MM.1S (cell line): ENCODE measurements around the gene PROX2.

Experiments
- DNase-seq: peaks from one replicate; pipeline ENCODE4 v3.0.0-alpha.2; 2015
- H2AFZ ChIP-seq: fragments of 300-600 bp; sonication (generic); 2 replicates; pipeline ENCODE4 v1.6.0; 2016; ENCODE audit warnings: antibody characterized with exemption, low read length
- H3F3A ChIP-seq: fragments of 300-600 bp; sonication (generic); 2 replicates; pipeline ENCODE4 v1.6.1; 2016; ENCODE audit warnings: mild to moderate bottlenecking, antibody characterized with exemption, low read length, moderate library complexity, mixed read lengths; ENCODE audit not compliant: insufficient read depth
- H3K27ac ChIP-seq: fragments of 300-600 bp; sonication (generic); 2 replicates; pipeline ENCODE4 v1.5.1; 2016; ENCODE audit warnings: mild to moderate bottlenecking, low read length
- H3K27me3 ChIP-seq: fragments of 300-600 bp; sonication (generic); replicated peaks from 2 replicates; pipeline ENCODE4 v1.6.0; 2016; ENCODE audit warnings: low read length; ENCODE audit not compliant: insufficient read depth
- H3K36me3 ChIP-seq: fragments of 300-600 bp; sonication (generic); replicated peaks from 2 replicates; pipeline ENCODE4 v1.6.1; 2016; ENCODE audit warnings: mild to moderate bottlenecking, low read length, mixed read lengths; ENCODE audit not compliant: insufficient read depth
- H3K4me1 ChIP-seq: fragments of 300-600 bp; sonication (generic); 2 replicates; pipeline ENCODE4 v1.6.1; 2016; ENCODE audit warnings: low read length, mixed read lengths
- H3K4me2 ChIP-seq: fragments of 300-600 bp; sonication (generic); 2 replicates; pipeline ENCODE4 v1.6.0; 2016; ENCODE audit warnings: low read depth, low read length
- H3K4me3 ChIP-seq: fragments of 300-600 bp; sonication (generic); 2 replicates; pipeline ENCODE4 v1.5.1; 2016; ENCODE audit warnings: low read length, mixed read lengths
- H3K79me2 ChIP-seq: fragments of 300-600 bp; sonication (generic); 2 replicates; pipeline ENCODE4 v1.6.1; 2016; ENCODE audit warnings: mixed run types, low read length, mixed read lengths
- H3K9ac ChIP-seq: fragments of 300-600 bp; sonication (generic); 2 replicates; pipeline ENCODE4 v1.6.1; 2016; ENCODE audit warnings: low read length, mixed read lengths
- H3K9me2 ChIP-seq: fragments of 300-600 bp; sonication (generic); replicated peaks from 2 replicates; pipeline ENCODE4 v1.6.1; 2016; ENCODE audit warnings: mild to moderate bottlenecking, low read length, mixed read lengths; ENCODE audit not compliant: insufficient read depth
- H3K9me3 ChIP-seq: fragments of 300-600 bp; sonication (generic); replicated peaks from 2 replicates; pipeline ENCODE4 v1.6.1; 2016; ENCODE audit warnings: mild to moderate bottlenecking, low read length, mixed read lengths; ENCODE audit not compliant: insufficient read depth
- H4K20me1 ChIP-seq: fragments of 300-600 bp; sonication (generic); 2 replicates; pipeline ENCODE4 v1.6.1; 2016; ENCODE audit warnings: mild to moderate bottlenecking, low read length, moderate library complexity, mixed read lengths; ENCODE audit not compliant: insufficient read depth
- CTCF ChIP-seq: fragments of 300-600 bp; sonication (generic); IDR thresholded peaks from 2 replicates; pipeline ENCODE4 v1.5.1; 2016; ENCODE audit warnings: antibody characterized with exemption, low read length, mixed read lengths
- EZH2 ChIP-seq: fragments of 300-600 bp; sonication (generic); optimal IDR thresholded peaks from 2 replicates; pipeline ENCODE3; 2017; ENCODE audit warnings: low read depth, mild to moderate bottlenecking, antibody characterized with exemption, low read length, mixed read lengths
- EZH2phosphoT487 ChIP-seq: fragments of 300-600 bp; sonication (generic); IDR thresholded peaks from 2 replicates; pipeline ENCODE4 v1.6.1; 2018; ENCODE audit warnings: antibody characterized with exemption, low read length

PROX2 gene

GRCh38 chr14:74875204-74875603, 741 bp downstream of the PROX2 start:
- H3K9me3 ChIP-seq = no peaks in the 10 kb centered on the region
- no peaks in the 10 kb centered on the region for H3K27me3 ChIP-seq
- H3K36me3 ChIP-seq = no peaks in the 10 kb centered on the region
- TF ChIP-seq EZH2phosphoT487 (no peak), EZH2 (no peak), CTCF (no peak)
- H4K20me1 ChIP-seq = no peaks in the 10 kb centered on the region
- H3K4me3 ChIP-seq = no peak overlapping the region
- no peak overlapping the region for H2AFZ ChIP-seq
- no peaks in the 10 kb centered on the region for H3K79me2 ChIP-seq
- H3K4me2 ChIP-seq = no peak overlapping the region
- no peaks in the 10 kb centered on the region for H3K4me1 ChIP-seq
- H3K9ac ChIP-seq = no peak overlapping the region
- H3K9me2 ChIP-seq = no peaks in the 10 kb centered on the region
- no peak overlapping the region for H3K27ac ChIP-seq
- no peaks in the 10 kb centered on the region for H3F3A ChIP-seq
- no peak for DNase-seq

- Histone ChIP-seq H3K4me3 (no peak overlapping the region), H3K27me3 (no peaks in the 10 kb centered on the region), H3F3A (no peaks in the 10 kb centered on the region), H3K9me2 (no peaks in the 10 kb centered on the region), H3K79me2 (no peaks in the 10 kb centered on the region), H4K20me1 (no peaks in the 10 kb centered on the region), H3K9ac (no peak overlapping the region), H3K27ac (no peak overlapping the region), H2AFZ (no peak overlapping the region), H3K36me3 (no peaks in the 10 kb centered on the region), H3K4me1 (no peaks in the 10 kb centered on the region), H3K4me2 (no peak overlapping the region), H3K9me3 (no peaks in the 10 kb centered on the region)
- TF ChIP-seq EZH2 = no peak
- no peak for TF ChIP-seq EZH2phosphoT487
- no peak for TF ChIP-seq CTCF
- no peak for DNase-seq
These were observed 4.1 kb downstream of the PROX2 start for GRCh38 chr14:74871819-74872218.

DNA sequence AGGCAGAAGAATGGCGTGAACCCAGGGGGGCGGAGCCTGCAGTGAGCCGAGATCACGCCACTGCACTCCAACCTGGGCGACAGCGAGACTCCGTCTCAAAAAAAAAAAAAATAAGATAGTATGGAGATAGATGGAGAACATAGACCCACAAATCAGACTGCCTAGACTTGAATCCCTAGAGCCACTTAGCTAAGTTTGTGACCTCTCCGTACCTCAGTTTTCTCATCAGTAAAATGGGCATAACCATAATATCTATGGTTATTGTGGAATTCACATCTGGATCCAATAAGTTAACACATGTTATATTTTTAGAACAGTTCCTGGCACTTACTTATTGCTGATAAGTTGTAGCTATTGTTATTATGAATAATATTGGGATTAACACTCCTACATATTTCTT, 7.2 kb downstream of the PROX2 start:
- H3K79me2 ChIP-seq = no peaks in the 10 kb centered on the region
- no peaks in the 10 kb centered on the region for H3K4me1 ChIP-seq
- H3K9ac ChIP-seq = no peak overlapping the region
- H3K36me3 ChIP-seq = no peaks in the 10 kb centered on the region
- H3K9me2 ChIP-seq = no peaks in the 10 kb centered on the region
- no peaks in the 10 kb centered on the region for H3K9me3 ChIP-seq
- H3K4me2 ChIP-seq = no peak overlapping the region
- H4K20me1 ChIP-seq = no peaks in the 10 kb centered on the region
- H3F3A ChIP-seq = no peaks in the 10 kb centered on the region
- DNase-seq = no peak
- no peak overlapping the region for H2AFZ ChIP-seq
- H3K4me3 ChIP-seq = no peak overlapping the region
- no peak overlapping the region for H3K27ac ChIP-seq
- TF ChIP-seq EZH2 (no peak), CTCF (no peak), EZH2phosphoT487 (no peak)
- H3K27me3 ChIP-seq = no peaks in the 10 kb centered on the region
